ENCODE measurements around the gene ZNF442.
"Not testable (repeated sequence)": the region's sequence is repeated elsewhere in the genome, so short reads cannot be mapped to it uniquely, and the experiment has no call there.

ZNF442 gene

GRCh38 chr19:12365236-12366162, at the start of gene ZNF442:
TSS of gene ZNF442 (minus strand) at chr19:12365683. CDS start at chr19:12363631, 2,052 bp downstream.
- ATAC-seq (replicated peaks; ENCODE audit: extremely low read depth, poor library complexity, severe bottlenecking) (peak; percentile 94), DNase-seq (ENCODE audit: low spot score in 2 of 2) (peak; percentile 42 to 56)
- Mint-ChIP-seq H3K27ac (ENCODE audit: low read depth) (peak within 1 kb of the TSS; percentile 76), H3K4me3 (peak within 1 kb of the TSS; percentile 94), H3K4me1 (peaks cover 23% of the 10 kb centered on the region), H3K36me3 (ENCODE audit: insufficient read depth) (peaks cover 2% of the 10 kb centered on the region), H3K27me3 (peaks cover 8% of the 10 kb centered on the region), H3K9me3 (no peaks in the 10 kb centered on the region)

- no peaks in the 10 kb centered on the region for H3K27me3 Mint-ChIP-seq
- DNase-seq (ENCODE audit: low spot score in 2 of 2) (no peak), ATAC-seq (replicated peaks; ENCODE audit: extremely low read depth, poor library complexity, severe bottlenecking) (no peak)
- peaks cover 8% of the 10 kb centered on the region for H3K9me3 Mint-ChIP-seq
- H3K36me3 Mint-ChIP-seq (ENCODE audit: insufficient read depth): no peaks in the 10 kb centered on the region
- no peak overlapping the region for H3K4me3 Mint-ChIP-seq
- no peak overlapping the region for H3K27ac Mint-ChIP-seq (ENCODE audit: low read depth)
- no peaks in the 10 kb centered on the region for H3K4me1 Mint-ChIP-seq
Observed at GRCh38 chr19:12411893-12412292, 46.4 kb upstream of the ZNF442 start.

GRCh38 chr19:12400633-12401502, 35.4 kb upstream of the ZNF442 start, which contains the start of gene ZNF799:
TSS of gene ZNF799 (minus strand) at chr19:12401271. CDS start at chr19:12401070, 201 bp downstream.
- Mint-ChIP-seq H3K9me3 (no peaks in the 10 kb centered on the region), H3K4me1 (peaks cover 28% of the 10 kb centered on the region), H3K36me3 (ENCODE audit: insufficient read depth) (peaks cover 13% of the 10 kb centered on the region), H3K27me3 (no peaks in the 10 kb centered on the region), H3K4me3 (peak within 1 kb of the TSS; percentile 93), H3K27ac (ENCODE audit: low read depth) (peak within 1 kb of the TSS; percentile 91)
- DNase-seq (ENCODE audit: low spot score in 2 of 2) (peak; percentile 52 to 60), ATAC-seq (replicated peaks; ENCODE audit: extremely low read depth, poor library complexity, severe bottlenecking) (peak; percentile 93)

GRCh38 chr19:12399901-12400632, 34.6 kb upstream of the ZNF442 start:
- H3K9me3 Mint-ChIP-seq; H3K27me3 Mint-ChIP-seq; DNase-seq (ENCODE audit: low spot score in 2 of 2): not testable (repeated sequence)
- Mint-ChIP-seq H3K27ac (ENCODE audit: low read depth) (peak overlapping the region; percentile 91), H3K36me3 (ENCODE audit: insufficient read depth) (peaks cover 13% of the 10 kb centered on the region), H3K4me1 (peaks cover 33% of the 10 kb centered on the region), H3K4me3 (peak overlapping the region; percentile 93)
- ATAC-seq (replicated peaks; ENCODE audit: extremely low read depth, poor library complexity, severe bottlenecking): peak; percentile 52

- not testable (repeated sequence) for H3K27me3 Mint-ChIP-seq; H3K27ac Mint-ChIP-seq (ENCODE audit: low read depth); H3K4me1 Mint-ChIP-seq; DNase-seq (ENCODE audit: low spot score in 2 of 2); ATAC-seq (replicated peaks; ENCODE audit: extremely low read depth, poor library complexity, severe bottlenecking); H3K4me3 Mint-ChIP-seq
- H3K36me3 Mint-ChIP-seq (ENCODE audit: insufficient read depth): peaks cover 12% of the 10 kb centered on the region
- peaks cover 11% of the 10 kb centered on the region for H3K9me3 Mint-ChIP-seq
Observed at GRCh38 chr19:12391148-12391547, 25.7 kb upstream of the ZNF442 start.

GRCh38 chr19:12386365-12386764, 20.9 kb upstream of the ZNF442 start:
- ATAC-seq (replicated peaks; ENCODE audit: extremely low read depth, poor library complexity, severe bottlenecking); H3K27me3 Mint-ChIP-seq; H3K36me3 Mint-ChIP-seq (ENCODE audit: insufficient read depth); H3K4me3 Mint-ChIP-seq; H3K9me3 Mint-ChIP-seq; H3K4me1 Mint-ChIP-seq; DNase-seq (ENCODE audit: low spot score in 2 of 2); H3K27ac Mint-ChIP-seq (ENCODE audit: low read depth): not testable (repeated sequence)

- Mint-ChIP-seq H3K27me3 (no peaks in the 10 kb centered on the region), H3K4me1 (no peaks in the 10 kb centered on the region)
Observed at GRCh38 chr19:12380444-12380737, 14.9 kb upstream of the ZNF442 start.

GRCh38 chr19:12379732-12380443, 14.4 kb upstream of the ZNF442 start:
- Mint-ChIP-seq H3K27me3 (no peaks in the 10 kb centered on the region), H3K9me3 (peaks cover 24% of the 10 kb centered on the region), H3K4me3 (no peak overlapping the region), H3K36me3 (ENCODE audit: insufficient read depth) (peaks cover 3% of the 10 kb centered on the region), H3K4me1 (no peaks in the 10 kb centered on the region), H3K27ac (ENCODE audit: low read depth) (no peak overlapping the region)
- DNase-seq (ENCODE audit: low spot score in 2 of 2): no peak
- ATAC-seq (replicated peaks; ENCODE audit: extremely low read depth, poor library complexity, severe bottlenecking): no peak

More at GRCh38 chr19:12380444-12380737, 14.9 kb upstream of the ZNF442 start:
- H3K27ac Mint-ChIP-seq (ENCODE audit: low read depth): no peak overlapping the region
- H3K9me3 Mint-ChIP-seq: peaks cover 24% of the 10 kb centered on the region
- DNase-seq (ENCODE audit: low spot score in 2 of 2) (no peak), ATAC-seq (replicated peaks; ENCODE audit: extremely low read depth, poor library complexity, severe bottlenecking) (no peak)
- H3K4me3 Mint-ChIP-seq: no peak overlapping the region
- H3K36me3 Mint-ChIP-seq (ENCODE audit: insufficient read depth): peaks cover 3% of the 10 kb centered on the region

- H3K4me3 Mint-ChIP-seq: no peak overlapping the region
- no peaks in the 10 kb centered on the region for H3K4me1 Mint-ChIP-seq
- H3K9me3 Mint-ChIP-seq: peaks cover 18% of the 10 kb centered on the region
Observed at GRCh38 chr19:12374026-12374425, 8.5 kb upstream of the ZNF442 start.

GRCh38 chr19:12364391-12365235, 870 bp downstream of the ZNF442 start:
- Mint-ChIP-seq H3K27me3 (peaks cover 8% of the 10 kb centered on the region), H3K4me1 (peaks cover 23% of the 10 kb centered on the region), H3K36me3 (ENCODE audit: insufficient read depth) (peaks cover 2% of the 10 kb centered on the region), H3K4me3 (peak overlapping the region; percentile 94), H3K9me3 (no peaks in the 10 kb centered on the region), H3K27ac (ENCODE audit: low read depth) (peak overlapping the region; percentile 76)
- ATAC-seq (replicated peaks; ENCODE audit: extremely low read depth, poor library complexity, severe bottlenecking) (no peak), DNase-seq (ENCODE audit: low spot score in 2 of 2) (no peak)

More at GRCh38 chr19:12374026-12374425, 8.5 kb upstream of the ZNF442 start:
- no peak overlapping the region for H3K27ac Mint-ChIP-seq (ENCODE audit: low read depth)
- DNase-seq (ENCODE audit: low spot score in 2 of 2) (no peak), ATAC-seq (replicated peaks; ENCODE audit: extremely low read depth, poor library complexity, severe bottlenecking) (no peak)
- no peaks in the 10 kb centered on the region for H3K27me3 Mint-ChIP-seq
- no peaks in the 10 kb centered on the region for H3K36me3 Mint-ChIP-seq (ENCODE audit: insufficient read depth)

- H3K27me3 Mint-ChIP-seq; H3K36me3 Mint-ChIP-seq (ENCODE audit: insufficient read depth); ATAC-seq (replicated peaks; ENCODE audit: extremely low read depth, poor library complexity, severe bottlenecking); H3K9me3 Mint-ChIP-seq; DNase-seq (ENCODE audit: low spot score in 2 of 2); H3K4me3 Mint-ChIP-seq; H3K27ac Mint-ChIP-seq (ENCODE audit: low read depth): not testable (repeated sequence)
- peaks cover 23% of the 10 kb centered on the region for H3K4me1 Mint-ChIP-seq
Observed at GRCh38 chr19:12362236-12362635, 3.2 kb downstream of the ZNF442 start.
